PC-3 (cell line): Measurements from ENCODE around the gene TESK1. TPM values are rescaled to one million over a fixed set of nuclear protein-coding genes. Genes with fewer than 3 reads are reported as not detected.

ENCODE experiments used
- ATAC-seq: fragments of 200-7000 bp; cut with Tn5 transposase; 2 replicates; pipeline ENCODE4 v1.9.1; 2020; ENCODE audit warnings: mild to moderate bottlenecking, moderate library complexity
- BruUV-seq: library from RNA; stranded (reverse); fragments of 400-500 nt; replicated peaks from 2 replicates; lab custom pipeline; 2021; lab: Mats Ljungman, UMichigan
- CTCF ChIA-PET: fragments of 300-600 bp; sonication (Branson Sonifier 250); formaldehyde crosslinking; loops from one replicate; lab custom pipeline; 2022; ENCODE audit warnings: antibody characterized with exemption; lab: Charles Lee
- POLR2A ChIA-PET: fragments of 300-600 bp; sonication (Branson Sonifier 250); formaldehyde crosslinking; loops from one replicate; lab custom pipeline; 2022; ENCODE audit warnings: antibody characterized with exemption; ENCODE audit not compliant: unreplicated experiment; lab: Charles Lee
- DNase-seq: peaks from one replicate; pipeline ENCODE4 v3.0.0-alpha.2; 2015
- H2AFZ ChIP-seq: fragments of 300-600 bp; sonication (generic); 2 replicates; pipeline ENCODE4 v1.6.0; 2016; ENCODE audit warnings: antibody characterized with exemption, low read length
- H3F3A ChIP-seq: fragments of 300-600 bp; sonication (generic); one replicate; pipeline ENCODE4 v1.6.0; 2017; ENCODE audit warnings: antibody characterized with exemption, low read length, control low read depth, mild to moderate bottlenecking; ENCODE audit not compliant: unreplicated experiment
- H3K27ac ChIP-seq: fragments of 300-600 bp; sonication (generic); 2 replicates; pipeline ENCODE4 v1.5.1; 2016; ENCODE audit warnings: mild to moderate bottlenecking, low read length
- H3K27me3 ChIP-seq: fragments of 300-600 bp; sonication (generic); 2 replicates; pipeline ENCODE4 v1.6.1; 2016; ENCODE audit warnings: low read length, mixed read lengths
- H3K36me3 ChIP-seq: fragments of 300-600 bp; sonication (generic); 2 replicates; pipeline ENCODE4 v1.6.1; 2016; ENCODE audit warnings: low read depth, mixed run types, low read length, mixed read lengths
- H3K4me1 ChIP-seq: fragments of 300-600 bp; sonication (generic); 2 replicates; pipeline ENCODE4 v1.5.1; 2016; ENCODE audit warnings: low read length; ENCODE audit not compliant: insufficient read depth
- H3K4me2 ChIP-seq: fragments of 300-600 bp; sonication (generic); 2 replicates; pipeline ENCODE4 v1.6.0; 2016; ENCODE audit warnings: low read length
- H3K4me3 ChIP-seq: fragments of 300-600 bp; sonication (generic); 2 replicates; pipeline ENCODE4 v1.5.1; 2016; ENCODE audit warnings: mild to moderate bottlenecking, low read length, mixed read lengths
- H3K79me2 ChIP-seq: fragments of 300-600 bp; sonication (generic); 2 replicates; pipeline ENCODE4 v1.6.1; 2017; ENCODE audit warnings: low read length, mixed read lengths
- H3K9ac ChIP-seq: fragments of 300-600 bp; sonication (generic); 2 replicates; pipeline ENCODE4 v1.6.0; 2016; ENCODE audit warnings: mild to moderate bottlenecking, low read length
- H3K9me2 ChIP-seq: fragments of 300-600 bp; sonication (generic); replicated peaks from 2 replicates; pipeline ENCODE4 v1.6.1; 2016; ENCODE audit warnings: mixed run types, low read length, mixed read lengths
- H3K9me3 ChIP-seq: fragments of 300-600 bp; sonication (generic); 2 replicates; pipeline ENCODE4 v1.6.1; 2016; ENCODE audit warnings: low read length, mixed read lengths
- H4K20me1 ChIP-seq: fragments of 300-600 bp; sonication (generic); 2 replicates; pipeline ENCODE4 v1.6.1; 2016; ENCODE audit warnings: low read length, mixed read lengths
- CTCF ChIP-seq: fragments of 300-600 bp; sonication (generic); conservative IDR thresholded peaks from 2 replicates; pipeline ENCODE4 v1.5.1; 2017; ENCODE audit warnings: antibody characterized with exemption, low read depth, mild to moderate bottlenecking, low read length
- EZH2 ChIP-seq: fragments of 300-600 bp; sonication (generic); IDR thresholded peaks from one replicate; pipeline ENCODE4 v1.6.1; 2017; ENCODE audit warnings: antibody characterized with exemption, mild to moderate bottlenecking, low read length; ENCODE audit not compliant: unreplicated experiment
- EZH2phosphoT487 ChIP-seq: fragments of 300-600 bp; sonication (generic); IDR thresholded peaks from 2 replicates; pipeline ENCODE4 v1.6.1; 2018; ENCODE audit warnings: mild to moderate bottlenecking, antibody characterized with exemption, low read length, borderline replicate concordance
- intact Hi-C: fragments of 100-400 bp; cut with micrococcal nuclease; formaldehyde crosslinking; loops from 2 replicates; pipeline ENCODE4 v1.9.0; 2023
- total RNA-seq: library from RNA; depleted of rRNA; stranded (reverse); fragments of >200 nt; gene quantifications from 2 replicates; pipeline ENCODE4 v1.2.3, GENCODE V29; 2014

TESK1 gene
- total RNA-seq, 1 experiment from 2014 or later = 11.2 TPM

- Histone ChIP-seq H3K27me3 (no peaks in the 10 kb centered on the region), H3K9me3 (no peaks in the 10 kb centered on the region), H3K27ac (no peak overlapping the region), H3K79me2 (peaks cover 14% of the 10 kb centered on the region), H3K36me3 (no peaks in the 10 kb centered on the region; the same call in 1 of the 2 replicates), H3K4me1 (peaks cover 16% of the 10 kb centered on the region), H3K4me2 (peak overlapping the region; percentile 92), H3K9ac (peak overlapping the region; percentile 64), H3K4me3 (peak overlapping the region; percentile 91), H4K20me1 (no peaks in the 10 kb centered on the region), H3K9me2 (no peaks in the 10 kb centered on the region), H3F3A (peaks cover 3% of the 10 kb centered on the region), H2AFZ (peak overlapping the region; percentile 73; the same call in 1 of the 2 replicates)
- ChIA-PET CTCF (no interaction called here), POLR2A (no interaction called here)
- DNase-seq = no peak
- intact Hi-C loops = no loop called here
- TF ChIP-seq EZH2 = no peak
- TF ChIP-seq EZH2phosphoT487 = no peak
- ATAC-seq = no peak
- BruUV-seq = TSS peak; percentile 46
Measured at GRCh38 chr9:35606138-35606504, 1.1 kb downstream of the TESK1 start.

- intact Hi-C loops = no loop called here
- POLR2A ChIA-PET = no interaction called here
- TF ChIP-seq EZH2 (no peak), CTCF (no peak), EZH2phosphoT487 (no peak)
- DNase-seq (no peak), ATAC-seq (no peak)
- Histone ChIP-seq H3F3A (peaks cover 3% of the 10 kb centered on the region), H3K27me3 (no peaks in the 10 kb centered on the region), H3K9me2 (no peaks in the 10 kb centered on the region), H3K36me3 (no peaks in the 10 kb centered on the region; the same call in 1 of the 2 replicates), H3K9me3 (no peaks in the 10 kb centered on the region), H3K4me2 (peak overlapping the region; percentile 92), H3K79me2 (peaks cover 14% of the 10 kb centered on the region), H3K9ac (peak overlapping the region; percentile 64; the same call in 1 of the 2 replicates), H3K4me3 (peak overlapping the region; percentile 91; the same call in 1 of the 2 replicates), H4K20me1 (no peaks in the 10 kb centered on the region), H3K27ac (no peak overlapping the region), H2AFZ (no peak overlapping the region), H3K4me1 (peaks cover 16% of the 10 kb centered on the region)
- no TSS peak for BruUV-seq
- CTCF ChIA-PET = no interaction called here
Measured at GRCh38 chr9:35606726-35607125, 1.7 kb downstream of the TESK1 start.

GRCh38 chr9:35608221-35608620 lies 3.2 kb downstream of the TESK1 start:
- CTCF ChIA-PET = no interaction called here

More at GRCh38 chr9:35608221-35608620, 3.2 kb downstream of the TESK1 start:
- no peaks in the 10 kb centered on the region for H3K9me3 ChIP-seq
- TF ChIP-seq CTCF = no peak
- no peak for TF ChIP-seq EZH2
- TF ChIP-seq EZH2phosphoT487 = no peak
- DNase-seq = no peak
- H2AFZ ChIP-seq = no peak overlapping the region
- H3K4me1 ChIP-seq = peaks cover 13% of the 10 kb centered on the region
- H3F3A ChIP-seq = peaks cover 3% of the 10 kb centered on the region
- no peak overlapping the region for H3K27ac ChIP-seq
- H3K27me3 ChIP-seq = no peaks in the 10 kb centered on the region
- intact Hi-C loops = no loop called here
- H4K20me1 ChIP-seq = no peaks in the 10 kb centered on the region
- ATAC-seq = no peak
- no peak overlapping the region for H3K9ac ChIP-seq
- POLR2A ChIA-PET = no interaction called here
- H3K9me2 ChIP-seq = no peaks in the 10 kb centered on the region
- no TSS peak for BruUV-seq
- H3K79me2 ChIP-seq = peaks cover 14% of the 10 kb centered on the region
- no peak overlapping the region for H3K4me3 ChIP-seq
- H3K4me2 ChIP-seq = no peak overlapping the region
- H3K36me3 ChIP-seq = no peaks in the 10 kb centered on the region; the same call in 1 of the 2 replicates
